Hematopoietic multipotent progenitor cell treated with erythropoietin and hydrocortisone succinate and interleukin-3 and kit ligand, for 8 days (in vitro differentiated cells): ENCODE measurements around the gene PPP1R10.

Experiments used
- DNase-seq: peaks from one replicate; pipeline ENCODE4 v3.0.0-alpha.2; 2015

The PPP1R10 gene

GRCh38 chr6:30554962-30555815 is 61.9 kb downstream of the PPP1R10 start:
- no peak for DNase-seq

- DNase-seq, result no peak
These were observed 62.6 kb downstream of the PPP1R10 start for GRCh38 chr6:30554404-30554803.
